Measurements from ENCODE around the gene RPS26. TPM values are rescaled to one million over a fixed set of nuclear protein-coding genes. Genes with fewer than 3 reads are reported as not detected.

Gene RPS26
- total RNA-seq, 1 experiment from 2014 or later: 70.2 TPM

GRCh38 chr12:56014205-56014604 lies 27.5 kb upstream of the RPS26 start (continued):
- no peak for TF ChIP-seq CTCF (IDR thresholded peaks at IDR 0.05 in 2 of 3, conservative IDR thresholded peaks at IDR 0.05 in 1 of 3; ENCODE audit: borderline replicate concordance in 1 of 3, insufficient read depth in 1 of 3, low read depth in 2 of 3, low read length in 2 of 3)

- CTCF ChIA-PET: interaction anchor here (0.8 kb wide), 1 partner anchor 21 kb away, joined by 4 read pairs; no protein-coding TSS in a partner anchor
- H3K9me3 ChIP-seq (ENCODE audit: control insufficient read depth in 1 of 2, insufficient read depth in 1 of 2, low read depth in 1 of 2, low read length in 2 of 2): no peaks in the 10 kb centered on the region
- RAD21 ChIA-PET (ENCODE audit: low non-redundant PET in 1 of 2, low total read pairs in 2 of 2, uncharacterized antibody in 2 of 2, unreplicated experiment in 2 of 2): no interaction called here
- no peak overlapping the region for H3K4me2 ChIP-seq (ENCODE audit: low read length)
- DNase-seq (ENCODE audit: low read depth, low spot score): no peak
- ATAC-seq: no peak
- H3K4me1 ChIP-seq (ENCODE audit: control insufficient read depth in 1 of 2, insufficient read depth in 2 of 2, low read length in 2 of 2): peaks cover 13 to 19% of the 10 kb centered on the region in 2 experiments; a peak in 3 of 4 replicates
- intact Hi-C loops (cut with micrococcal nuclease): no loop called here
- TF ChIP-seq ZNF274 (IDR thresholded peaks at IDR 0.05; ENCODE audit: low read depth, low read length): no peak
- no peak for TF ChIP-seq TCF7L2 (IDR thresholded peaks at IDR 0.05; ENCODE audit: borderline replicate concordance, extremely low read depth, insufficient read depth, insufficient read length)
- TF ChIP-seq YY1 (IDR thresholded peaks at IDR 0.05; ENCODE audit: extremely low read depth, insufficient replicate concordance, low read depth, low read length): no peak
- TF ChIP-seq CEBPB (IDR thresholded peaks at IDR 0.05; ENCODE audit: low read depth): no peak
- TF ChIP-seq POLR2A (IDR thresholded peaks at IDR 0.05; ENCODE audit: borderline replicate concordance, extremely low read depth, insufficient read depth, insufficient read length): no peak
- no peak for TF ChIP-seq REST (IDR thresholded peaks at IDR 0.05; ENCODE audit: low read depth)
- no peak for TF ChIP-seq POLR2AphosphoS5 (IDR thresholded peaks at IDR 0.05; ENCODE audit: low read depth, low read length)
- no peak for TF ChIP-seq CTCF (IDR thresholded peaks at IDR 0.05 in 2 of 3, conservative IDR thresholded peaks at IDR 0.05 in 1 of 3; ENCODE audit: borderline replicate concordance in 1 of 3, insufficient read depth in 1 of 3, low read depth in 2 of 3, low read length in 2 of 3)
- TF ChIP-seq SIN3A (IDR thresholded peaks at IDR 0.05; ENCODE audit: low read depth): no peak
- no peak for TF ChIP-seq EZH2 (IDR thresholded peaks at IDR 0.05)
- POLR2A ChIA-PET: no interaction called here
- H3K79me2 ChIP-seq (ENCODE audit: insufficient read depth, low read length): no peaks in the 10 kb centered on the region
- no peaks in the 10 kb centered on the region for H4K20me1 ChIP-seq (ENCODE audit: insufficient read depth)
- no peaks in the 10 kb centered on the region for H3K27me3 ChIP-seq (ENCODE audit: insufficient read depth, low read length)
- no TSS peak for BruUV-seq (replicated peaks)
- H3K9ac ChIP-seq (ENCODE audit: low read length): no peak overlapping the region
- no peak overlapping the region for H3K27ac ChIP-seq (ENCODE audit: low read depth, low read length)
- no peaks in the 10 kb centered on the region for H3K36me3 ChIP-seq (ENCODE audit: control insufficient read depth in 1 of 2, insufficient read depth in 2 of 2, low read length in 2 of 2)
- no peak overlapping the region for H2AFZ ChIP-seq (ENCODE audit: low read depth, low read length, poor library complexity, severe bottlenecking)
- H3K4me3 ChIP-seq (replicated peaks in 1 of 2; ENCODE audit: low read depth in 1 of 2, low read length in 2 of 2): no peak overlapping the region
- H3K9me2 ChIP-seq (ENCODE audit: insufficient read depth): no peaks in the 10 kb centered on the region
These were observed 24.5 kb upstream of the RPS26 start for GRCh38 chr12:56017181-56017580.

Data from HCT116 (cell line).